Fibroblast of skin of left quadriceps (primary cell): ENCODE data around the gene TM4SF4.

Experiments
- DNase-seq, 2 experiments: peaks; one replicate each; pipeline ENCODE4 v3.0.0-alpha.2; 2013; ENCODE audit warnings: low read depth in 2 of 2

The TM4SF4 gene

GRCh38 chr3:149481491-149481890, 7.0 kb downstream of the TM4SF4 start:
- no peak for DNase-seq

- no peak for DNase-seq
These were observed 12.2 kb downstream of the TM4SF4 start for GRCh38 chr3:149486726-149487125.

GRCh38 chr3:149487598-149488197, 13.2 kb downstream of the TM4SF4 start:
- DNase-seq = no peak

DNA sequence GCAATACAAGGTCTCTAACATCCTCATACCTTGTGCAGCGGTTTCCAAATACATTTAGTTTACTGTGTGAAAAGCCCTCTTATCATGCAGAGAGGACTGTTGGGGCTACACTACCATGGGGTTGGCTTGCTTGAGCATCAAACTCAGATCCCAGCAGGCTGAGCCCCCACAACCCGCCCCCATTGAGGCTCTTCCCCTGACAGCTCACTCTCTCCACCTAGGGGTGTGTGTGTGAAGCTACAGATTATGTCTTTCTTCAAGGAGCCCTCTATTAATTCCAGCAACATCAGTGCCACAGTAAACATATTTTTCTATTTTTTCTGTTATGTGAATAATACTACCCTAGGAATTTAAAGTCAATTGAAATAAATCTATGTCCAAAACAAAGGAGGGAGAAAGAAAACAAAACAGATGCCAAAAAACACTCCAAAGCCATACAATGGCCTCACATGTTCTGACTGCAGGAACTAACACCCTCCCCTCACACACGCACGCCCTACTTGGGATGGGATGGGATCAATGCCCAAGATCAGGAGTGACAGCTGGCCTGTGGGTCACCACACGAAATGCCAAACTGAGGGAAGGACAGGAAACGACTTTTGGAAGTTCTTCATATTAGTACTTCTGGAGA, 14.7 kb downstream of the TM4SF4 start:
- no peak for DNase-seq

- DNase-seq = no peak
These were observed 15.9 kb downstream of the TM4SF4 start for GRCh38 chr3:149490260-149490971.

DNA sequence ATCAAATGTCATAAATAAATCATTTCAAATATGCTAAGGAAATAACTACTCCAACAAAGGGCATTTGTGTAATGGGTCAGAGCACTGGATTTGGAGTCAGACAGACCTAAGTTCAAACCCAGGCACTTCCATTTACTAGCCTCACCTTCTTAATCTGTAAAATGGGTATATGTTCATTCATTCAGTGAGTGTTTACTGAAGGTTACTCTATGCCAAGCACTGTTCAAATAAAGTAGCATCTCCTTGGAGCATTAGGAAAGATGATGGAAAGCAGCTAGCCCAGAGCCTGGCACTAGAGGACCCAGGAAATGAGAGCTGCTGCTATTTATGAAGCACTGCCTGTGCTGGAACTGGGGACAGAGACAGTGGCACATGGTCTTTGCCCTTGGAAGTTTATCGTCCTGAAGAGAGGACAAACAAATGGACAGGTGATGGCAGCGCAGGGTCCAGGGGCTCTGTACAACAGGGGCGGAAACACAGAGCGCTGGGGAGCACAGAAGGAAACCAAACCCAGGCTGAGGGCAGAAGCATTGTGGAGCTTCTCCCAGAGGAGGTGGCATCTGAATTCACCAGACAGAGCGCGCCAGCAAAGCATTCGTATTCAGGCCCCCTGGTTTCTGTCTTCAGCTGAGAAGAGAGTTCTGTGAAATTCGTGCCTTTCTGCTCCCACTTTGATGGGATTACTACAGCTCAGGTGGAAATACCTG, 19.0 kb downstream of the TM4SF4 start:
- no peak for DNase-seq

GRCh38 chr3:149494022-149494758, 19.7 kb downstream of the TM4SF4 start:
- DNase-seq = no peak

DNA sequence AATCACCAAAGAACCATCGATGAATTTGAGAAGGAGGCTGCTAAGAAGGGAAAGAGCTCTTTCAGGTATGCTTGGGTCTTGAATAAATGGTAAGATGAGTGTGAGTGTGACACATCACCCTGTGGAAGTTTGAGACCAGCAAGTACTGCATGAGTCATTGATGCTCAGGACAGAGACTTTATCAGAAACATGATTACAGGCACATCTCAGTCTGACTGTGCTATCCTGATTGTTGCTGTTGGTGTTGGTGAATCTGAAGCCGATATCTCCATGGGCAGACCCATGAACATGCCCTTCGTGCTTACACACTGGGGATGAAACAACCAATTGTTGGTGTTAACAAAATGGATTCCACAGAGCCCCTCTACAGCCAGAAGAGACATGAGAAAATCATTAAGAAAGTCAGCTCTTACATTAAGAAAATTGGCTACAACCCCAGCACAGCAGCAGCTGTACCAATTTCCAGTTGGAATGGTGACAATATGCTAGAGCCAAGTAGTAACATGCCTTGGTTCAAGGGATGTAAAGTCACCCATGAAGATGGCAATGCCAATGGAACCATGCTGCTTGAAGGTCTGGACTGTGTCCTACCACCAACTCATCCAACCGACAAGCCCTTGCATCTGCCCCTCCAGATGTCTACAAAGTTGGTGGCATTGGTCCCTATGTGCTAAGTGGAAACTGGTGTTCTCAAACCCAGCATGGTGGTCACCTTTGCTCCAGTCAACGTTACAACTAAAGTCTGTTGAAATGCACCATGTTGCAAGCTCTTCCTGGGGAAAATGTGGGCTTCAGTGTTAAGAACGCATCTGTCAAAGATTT, 20.5 kb downstream of the TM4SF4 start:
- no peak for DNase-seq

DNA sequence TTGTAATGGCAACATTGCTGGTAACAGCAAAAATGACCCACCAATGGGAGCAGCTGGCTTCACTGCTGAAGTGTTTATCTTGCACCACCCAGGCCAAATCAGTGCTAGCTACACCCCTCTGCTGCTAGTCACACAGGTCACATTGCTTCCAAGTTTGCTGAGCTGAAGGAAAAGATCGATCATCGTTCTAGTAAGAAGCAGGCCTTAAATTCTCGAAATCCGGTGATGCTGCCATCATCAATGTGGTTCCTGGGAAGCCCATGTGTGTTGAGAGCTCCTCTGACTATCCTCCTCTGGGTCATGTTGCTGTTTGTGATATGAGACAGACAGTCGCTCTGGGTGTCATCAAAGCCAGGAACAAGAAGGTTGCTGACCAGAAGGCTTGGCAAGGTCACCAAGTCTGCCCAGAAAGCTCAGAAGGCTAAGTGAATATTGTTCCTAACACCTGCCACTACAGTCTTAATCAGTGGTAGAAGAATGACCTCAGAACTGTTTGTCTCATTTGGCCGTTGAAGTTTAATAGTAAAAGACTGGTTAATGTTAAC, 21.2 kb downstream of the TM4SF4 start:
- DNase-seq = no peak

DNA sequence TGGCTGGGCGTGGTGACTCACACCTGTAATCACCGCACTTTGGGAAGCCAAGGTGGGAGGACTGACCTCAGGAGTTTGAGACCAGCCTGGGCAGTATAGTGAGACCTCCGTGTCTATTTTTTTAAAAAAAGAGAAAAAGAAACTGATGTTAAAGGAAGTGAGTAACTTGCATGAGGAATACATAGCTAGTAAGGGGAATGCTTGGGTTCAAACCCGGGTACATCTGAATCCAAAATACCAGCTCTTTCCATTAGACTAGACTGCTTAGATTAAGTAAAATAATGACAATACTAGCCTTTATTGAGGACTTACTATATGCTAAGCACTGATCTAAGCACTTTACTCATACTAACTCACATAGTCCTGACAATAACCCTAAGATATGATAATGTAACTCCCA, 22.4 kb downstream of the TM4SF4 start:
- no peak for DNase-seq

GRCh38 chr3:149497966-149498670, 23.6 kb downstream of the TM4SF4 start:
- no peak for DNase-seq

DNA sequence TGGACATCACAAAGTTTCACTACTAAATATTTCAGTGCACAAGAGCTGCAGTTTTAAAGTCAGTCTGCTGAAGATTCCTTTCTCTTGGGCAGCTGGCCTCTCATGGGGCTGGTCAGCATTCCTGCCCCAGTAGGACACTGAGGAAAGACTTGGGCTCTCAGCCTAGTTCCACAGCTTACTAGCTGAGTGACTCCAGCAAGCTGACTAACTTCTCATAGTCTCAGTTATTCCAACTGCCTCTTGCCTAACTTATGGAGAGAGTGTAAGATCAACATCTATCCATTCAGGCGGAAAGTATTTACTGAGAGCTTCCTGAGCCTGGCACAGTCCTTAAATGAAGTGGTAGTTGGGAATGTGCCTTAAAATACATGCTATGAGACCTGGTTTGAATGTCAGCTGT, 27.0 kb downstream of the TM4SF4 start:
- no peak for DNase-seq

DNA sequence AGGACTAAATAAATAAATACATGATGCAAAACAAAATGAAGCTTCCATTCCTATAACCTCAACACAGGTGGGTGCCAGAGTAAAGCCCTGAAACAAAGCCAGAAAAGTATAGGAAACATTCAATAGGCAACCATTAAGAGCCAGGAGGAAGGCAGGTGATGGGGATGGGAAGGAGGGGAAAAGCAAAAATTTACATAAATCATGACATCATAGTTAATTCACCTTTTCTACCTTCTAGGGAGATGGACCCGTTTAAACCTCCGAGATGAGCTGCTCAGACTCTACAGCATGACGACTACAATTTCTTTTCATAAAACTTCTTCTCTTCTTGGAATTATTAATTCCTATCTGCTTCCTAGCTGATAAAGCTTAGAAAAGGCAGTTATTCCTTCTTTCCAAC, 27.9 kb downstream of the TM4SF4 start:
- DNase-seq = no peak

- DNase-seq = no peak
These were observed 32.0 kb downstream of the TM4SF4 start for GRCh38 chr3:149506540-149506939.

- DNase-seq = no peak
These were observed 32.5 kb downstream of the TM4SF4 start for GRCh38 chr3:149506965-149507364.

DNA sequence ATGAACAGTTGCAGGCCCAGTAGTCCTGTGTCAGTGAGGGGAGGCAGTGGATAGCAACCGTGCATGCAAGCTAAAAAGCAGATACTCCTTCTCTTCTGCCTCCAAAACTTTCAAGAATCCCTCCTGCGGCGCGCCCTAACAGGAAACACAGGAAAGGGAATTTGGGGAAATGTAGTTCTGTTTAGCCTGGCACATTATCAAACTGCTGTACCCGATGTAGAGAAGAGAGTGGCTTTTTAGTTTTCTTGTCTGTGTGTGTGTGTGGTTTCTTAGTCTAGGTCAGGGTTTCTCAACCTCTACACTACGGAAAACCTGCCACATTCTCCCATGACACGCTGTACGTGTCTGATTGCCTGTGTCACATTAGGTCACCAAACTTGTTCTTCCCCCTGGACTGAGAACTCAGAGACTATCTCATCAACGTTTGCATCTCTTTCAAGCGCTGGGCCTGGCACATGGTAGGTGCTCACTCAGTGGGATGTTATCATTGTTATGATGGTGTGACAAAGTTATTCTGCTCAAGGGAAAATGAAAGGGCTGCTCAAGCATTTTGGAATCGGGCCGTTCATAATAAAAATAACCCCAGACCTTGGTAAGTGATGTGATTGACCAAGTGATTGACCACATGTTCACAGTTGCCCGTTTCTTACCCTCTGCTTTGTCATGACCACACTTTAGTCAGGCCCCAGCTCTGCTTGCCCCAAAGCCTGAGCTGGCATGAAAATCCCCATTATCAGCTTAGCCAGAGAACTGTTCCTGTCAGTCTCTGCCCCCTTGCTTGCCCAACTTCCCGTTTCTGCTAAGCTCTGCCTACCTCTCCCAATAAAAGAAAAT, 33.2 kb downstream of the TM4SF4 start:
- no peak for DNase-seq

GRCh38 chr3:149509526-149509925, 35.0 kb downstream of the TM4SF4 start:
- DNase-seq = no peak

GRCh38 chr3:149510480-149510879, 36.0 kb downstream of the TM4SF4 start:
- no peak for DNase-seq

DNA sequence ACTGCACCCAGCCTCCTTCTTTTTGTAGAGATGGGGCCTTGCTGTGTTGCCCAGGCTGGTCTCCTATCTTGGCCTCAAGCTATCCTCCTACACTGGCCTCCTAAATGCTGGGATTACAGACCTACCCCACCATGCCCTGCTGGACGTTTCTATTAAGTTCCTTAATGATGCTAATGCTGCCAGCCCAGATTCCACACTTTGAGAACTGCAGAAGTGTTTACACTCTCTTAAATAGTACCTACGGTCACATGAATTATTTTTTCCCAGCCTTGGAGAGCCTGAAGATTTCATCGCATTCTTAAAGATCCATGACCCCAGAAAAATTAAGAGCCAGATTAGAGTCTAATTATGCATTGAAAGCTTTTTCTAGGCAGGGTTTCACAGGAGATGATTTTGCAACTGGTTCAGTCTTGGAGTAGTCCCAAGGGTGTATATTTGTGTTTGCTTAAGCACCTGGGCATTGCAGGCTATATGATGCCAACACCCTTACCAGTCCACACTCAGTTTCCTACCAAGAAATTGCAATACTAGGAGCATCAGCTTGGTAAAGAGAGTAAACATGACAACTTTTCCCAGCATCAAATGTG, 36.6 kb downstream of the TM4SF4 start:
- no peak for DNase-seq
